Nephron progenitor cell (in vitro differentiated cells): ENCODE results near the gene CDC14B.

ENCODE experiments used
- DNase-seq: peaks from one replicate; pipeline ENCODE4 v3.0.0; 2021
- H3K27ac Mint-ChIP-seq: 2 replicates; pipeline ENCODE4 v1.8.0; 2021; ENCODE audit warnings: mild to moderate bottlenecking, moderate library complexity, mixed read lengths
- H3K27me3 Mint-ChIP-seq: 2 replicates; pipeline ENCODE4 v1.8.0; 2021; ENCODE audit warnings: mild to moderate bottlenecking, low read depth, mixed read lengths; ENCODE audit not compliant: poor library complexity
- H3K36me3 Mint-ChIP-seq: 2 replicates; pipeline ENCODE4 v1.8.0; 2021; ENCODE audit warnings: low read depth, mixed read lengths
- H3K4me1 Mint-ChIP-seq: 2 replicates; pipeline ENCODE4 v1.8.0; 2021; ENCODE audit warnings: mixed read lengths
- H3K4me3 Mint-ChIP-seq: 2 replicates; pipeline ENCODE4 v1.8.0; 2021; ENCODE audit warnings: mild to moderate bottlenecking, moderate library complexity, mixed read lengths
- H3K9me3 Mint-ChIP-seq: 2 replicates; pipeline ENCODE4 v1.8.0; 2021; ENCODE audit warnings: mild to moderate bottlenecking, moderate library complexity, mixed read lengths
- CTCF ChIP-seq: fragments of 200-600 bp; sonication (generic); IDR thresholded peaks from 2 replicates; pipeline ENCODE4 v1.5.0; 2021; ENCODE audit warnings: antibody characterized with exemption

The CDC14B gene

GRCh38 chr9:96495341-96495740 lies 124.3 kb downstream of the CDC14B start:
- no peaks in the 10 kb centered on the region for H3K9me3 Mint-ChIP-seq
- no peak overlapping the region for H3K27ac Mint-ChIP-seq
- H3K36me3 Mint-ChIP-seq, result peaks cover 22% of the 10 kb centered on the region
- no peaks in the 10 kb centered on the region for H3K27me3 Mint-ChIP-seq
- peaks cover 39% of the 10 kb centered on the region for H3K4me1 Mint-ChIP-seq
- H3K4me3 Mint-ChIP-seq, result no peak overlapping the region
- DNase-seq, result no peak
- TF ChIP-seq CTCF, result no peak

GRCh38 chr9:96494215-96494800 lies 125.3 kb downstream of the CDC14B start:
- no peak overlapping the region for H3K4me3 Mint-ChIP-seq
- DNase-seq, result no peak
- H3K27me3 Mint-ChIP-seq, result peaks cover 3% of the 10 kb centered on the region
- peaks cover 50% of the 10 kb centered on the region for H3K4me1 Mint-ChIP-seq
- no peak for TF ChIP-seq CTCF
- H3K27ac Mint-ChIP-seq, result peak overlapping the region; percentile 86
- peaks cover 31% of the 10 kb centered on the region for H3K36me3 Mint-ChIP-seq
- no peaks in the 10 kb centered on the region for H3K9me3 Mint-ChIP-seq

- no peak for DNase-seq
- H3K27ac Mint-ChIP-seq, result peak overlapping the region; percentile 86
Measured at GRCh38 chr9:96493757-96494156, 125.9 kb downstream of the CDC14B start.

GRCh38 chr9:96492993-96493531 lies 126.6 kb downstream of the CDC14B start:
- no peak for TF ChIP-seq CTCF
- Mint-ChIP-seq H3K27me3 (peaks cover 5% of the 10 kb centered on the region), H3K4me3 (no peak overlapping the region), H3K36me3 (peaks cover 29% of the 10 kb centered on the region), H3K9me3 (no peaks in the 10 kb centered on the region), H3K4me1 (peaks cover 43% of the 10 kb centered on the region), H3K27ac (peak overlapping the region; percentile 72)
- DNase-seq, result no peak

More at GRCh38 chr9:96493757-96494156, 125.9 kb downstream of the CDC14B start:
- no peak for TF ChIP-seq CTCF
- Mint-ChIP-seq H3K4me1 (peaks cover 46% of the 10 kb centered on the region), H3K36me3 (peaks cover 28% of the 10 kb centered on the region), H3K27me3 (peaks cover 5% of the 10 kb centered on the region), H3K9me3 (no peaks in the 10 kb centered on the region), H3K4me3 (no peak overlapping the region)

- Mint-ChIP-seq H3K4me1 (peaks cover 43% of the 10 kb centered on the region), H3K9me3 (no peaks in the 10 kb centered on the region), H3K27ac (peak overlapping the region; percentile 80), H3K36me3 (peaks cover 32% of the 10 kb centered on the region), H3K27me3 (peaks cover 5% of the 10 kb centered on the region), H3K4me3 (no peak overlapping the region)
- DNase-seq, result no peak
- TF ChIP-seq CTCF, result no peak
Measured at GRCh38 chr9:96491880-96492525, 127.6 kb downstream of the CDC14B start.
